Kidney epithelial cell (primary cell): ENCODE results near the gene ACSS2. TPM values are rescaled to one million over a fixed set of nuclear protein-coding genes. Genes with fewer than 3 reads are reported as not detected.

Source experiments
- DNase-seq: peaks from one replicate; pipeline ENCODE4 v3.0.0-alpha.2; 2010; ENCODE audit warnings: low read depth
- H3K27me3 ChIP-seq: 2 replicates; pipeline ENCODE4 v1.6.0; 2011; ENCODE audit warnings: low read length; ENCODE audit not compliant: control insufficient read depth, insufficient read depth
- H3K36me3 ChIP-seq: 2 replicates; pipeline ENCODE4 v1.5.1; 2011; ENCODE audit warnings: low read length; ENCODE audit not compliant: control insufficient read depth, insufficient read depth
- H3K4me3 ChIP-seq: 2 replicates; pipeline ENCODE4 v1.5.1; 2011; ENCODE audit warnings: low read depth, mild to moderate bottlenecking, control low read depth, low read length
- CTCF ChIP-seq: IDR thresholded peaks from 2 replicates; pipeline ENCODE4 v1.5.1; 2011; ENCODE audit warnings: mild to moderate bottlenecking, moderate library complexity, low read length, control low read depth, inconsistent platforms; ENCODE audit not compliant: insufficient read depth, poor library complexity, severe bottlenecking
- total RNA-seq: library from RNA; depleted of rRNA; stranded (reverse); fragments of >200 nt; gene quantifications from 2 replicates; pipeline ENCODE4 v1.2.3, GENCODE V29; 2015

The ACSS2 gene
- 29.2 and 33.1 TPM in 2 replicates for total RNA-seq

- Histone ChIP-seq H3K36me3 (no peaks in the 10 kb centered on the region), H3K4me3 (peak within 1 kb of the TSS; percentile 58), H3K27me3 (no peaks in the 10 kb centered on the region)
- DNase-seq = no peak
- TF ChIP-seq CTCF = no peak
These were observed at the start of gene ACSS2 for GRCh38 chr20:34876406-34877282. ACSS2 (plus strand) TSS chr20:34876612; CDS start chr20:34876646, 34 bp downstream.

- DNase-seq = no peak
- H3K36me3 ChIP-seq = no peaks in the 10 kb centered on the region
- no peak overlapping the region for H3K4me3 ChIP-seq
- no peak for TF ChIP-seq CTCF
- H3K27me3 ChIP-seq = peaks cover 4% of the 10 kb centered on the region
These were observed 47.2 kb upstream of the ACSS2 start for GRCh38 chr20:34829191-34829590.

GRCh38 chr20:34831936-34832335 is 44.5 kb upstream of the ACSS2 start:
- Histone ChIP-seq H3K36me3 (no peaks in the 10 kb centered on the region), H3K27me3 (peaks cover 4% of the 10 kb centered on the region), H3K4me3 (no peak overlapping the region)
- no peak for DNase-seq
- TF ChIP-seq CTCF = no peak

GRCh38 chr20:34834459-34834893 is 41.9 kb upstream of the ACSS2 start:
- no peak for DNase-seq
- Histone ChIP-seq H3K4me3 (no peak overlapping the region), H3K27me3 (peaks cover 4% of the 10 kb centered on the region), H3K36me3 (no peaks in the 10 kb centered on the region)
- no peak for TF ChIP-seq CTCF

- no peak for DNase-seq
- Histone ChIP-seq H3K27me3 (no peaks in the 10 kb centered on the region), H3K36me3 (no peaks in the 10 kb centered on the region), H3K4me3 (no peak overlapping the region)
- no peak for TF ChIP-seq CTCF
These were observed 34.3 kb upstream of the ACSS2 start for GRCh38 chr20:34842143-34842542.
